Vagina (tissue), 2 donors: ENCODE measurements around the gene DPP10. TPM values are rescaled to one million over a fixed set of nuclear protein-coding genes. Genes with fewer than 3 reads are reported as not detected.

Experiments used
- DNase-seq, 2 donors: peaks; one replicate each; pipeline ENCODE4 v3.0.0-alpha.2; 2017; ENCODE audit errors: extremely low spot score in 2 of 2
- H3K27ac ChIP-seq: fragments of 200-600 bp; sonication (generic); one replicate; pipeline ENCODE4 v1.5.1; 2019
- H3K27me3 ChIP-seq: fragments of 200-600 bp; sonication (generic); one replicate; pipeline ENCODE4 v1.5.1; 2019
- H3K36me3 ChIP-seq, 2 donors: fragments of 200-600 bp; sonication (generic); one replicate each; pipeline ENCODE4 v1.5.1; 2017 to 2019
- H3K4me1 ChIP-seq: fragments of 200-600 bp; sonication (generic); one replicate; pipeline ENCODE4 v1.5.1; 2019
- H3K4me3 ChIP-seq, 2 donors: fragments of 200-600 bp; sonication (generic); 1 replicate in 1 of 2; 2 replicates in 1 of 2; pipeline ENCODE4 v1.5.1; 2016 to 2019
- H3K9me3 ChIP-seq: fragments of 200-600 bp; sonication (generic); one replicate; pipeline ENCODE4 v1.5.1; 2019
- CTCF ChIP-seq, 3 experiments: fragments of 450-650 bp in 2 of 3; fragments of 200-600 bp in 1 of 3; sonication (generic) in 1 of 3; IDR thresholded peaks; one replicate each; pipeline ENCODE4 v1.5.1; 2017 to 2019; ENCODE audit warnings: antibody characterized with exemption in 3 of 3, mild to moderate bottlenecking in 2 of 3, moderate library complexity in 2 of 3
- POLR2A ChIP-seq, 2 donors: fragments of 450-650 bp; IDR thresholded peaks; one replicate each; pipeline ENCODE4 v1.6.1; 2017; ENCODE audit warnings: antibody characterized with exemption in 2 of 2, mild to moderate bottlenecking in 2 of 2, moderate library complexity in 2 of 2
- POLR2AphosphoS5 ChIP-seq, 2 donors: sonication (generic); formaldehyde crosslinking; IDR thresholded peaks; one replicate each; pipeline ENCODE4 v1.9.0; 2017; ENCODE audit warnings: antibody characterized with exemption in 2 of 2, mild to moderate bottlenecking in 2 of 2, low read depth in 1 of 2; ENCODE audit not compliant: insufficient read depth in 1 of 2
- intact Hi-C: fragments of 100-400 bp; cut with DNase I; formaldehyde crosslinking; loops from one replicate; pipeline ENCODE4 v1.15.1; 2023
- total RNA-seq: library from RNA; depleted of rRNA; stranded (reverse); fragments of >200 nt; gene quantifications from one replicate; pipeline ENCODE4 v1.2.3, GENCODE V29; 2016

DPP10 gene
- total RNA-seq, 1 donor from 2014 or later, result not detected

DNA sequence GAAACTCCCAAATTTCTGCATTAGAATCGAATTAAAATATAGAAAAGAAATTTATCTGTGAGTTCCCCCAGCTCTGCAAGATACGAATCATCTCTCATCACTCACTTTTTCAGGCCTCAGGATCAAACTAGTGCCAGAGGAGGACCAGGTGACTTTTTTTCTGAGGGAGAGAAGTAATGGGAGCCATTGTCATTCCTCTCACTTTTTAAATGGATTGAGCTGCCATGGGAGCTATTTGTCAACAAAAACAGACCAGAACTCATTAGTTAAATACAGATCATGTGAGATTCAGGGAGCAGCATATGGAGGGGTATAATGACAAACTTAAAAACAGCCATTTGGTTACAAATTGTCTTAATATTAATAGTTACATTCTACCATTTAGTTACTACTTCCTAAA lies 594.4 kb downstream of the DPP10 start:
- intact Hi-C loops, result no loop called here
- H3K9me3 ChIP-seq, result no peaks in the 10 kb centered on the region
- H3K36me3 ChIP-seq, result no peaks in the 10 kb centered on the region
- H3K27me3 ChIP-seq, result no peaks in the 10 kb centered on the region
- no peaks in the 10 kb centered on the region for H3K4me1 ChIP-seq
- no peak overlapping the region for H3K4me3 ChIP-seq
- no peak for TF ChIP-seq POLR2A (IDR thresholded peaks at IDR 0.05)
- no peak for TF ChIP-seq CTCF (IDR thresholded peaks at IDR 0.05)
- no peak for DNase-seq
- no peak overlapping the region for H3K27ac ChIP-seq

- H3K36me3 ChIP-seq, result no peaks in the 10 kb centered on the region
- no peak for DNase-seq
- intact Hi-C loops, result no loop called here
- TF ChIP-seq CTCF (IDR thresholded peaks at IDR 0.05) (no peak), POLR2AphosphoS5 (IDR thresholded peaks at IDR 0.05; ENCODE audit: insufficient read depth in 1 of 2, low read depth in 1 of 2) (no peak), POLR2A (IDR thresholded peaks at IDR 0.05) (no peak)
- no peaks in the 10 kb centered on the region for H3K9me3 ChIP-seq
- H3K4me1 ChIP-seq, result no peaks in the 10 kb centered on the region
- H3K27me3 ChIP-seq, result no peaks in the 10 kb centered on the region
- H3K27ac ChIP-seq, result no peak overlapping the region
- no peak overlapping the region for H3K4me3 ChIP-seq
Observed at GRCh38 chr2:115057473-115057872, 615.0 kb downstream of the DPP10 start.

- H3K4me3 ChIP-seq, result no peak overlapping the region
- no peaks in the 10 kb centered on the region for H3K27me3 ChIP-seq
- TF ChIP-seq POLR2AphosphoS5 (IDR thresholded peaks at IDR 0.05; ENCODE audit: insufficient read depth in 1 of 2, low read depth in 1 of 2), result no peak
- TF ChIP-seq CTCF (IDR thresholded peaks at IDR 0.05), result no peak
- no peak for TF ChIP-seq POLR2A (IDR thresholded peaks at IDR 0.05)
- H3K27ac ChIP-seq, result no peak overlapping the region
- intact Hi-C loops, result no loop called here
- DNase-seq, result no peak
- no peaks in the 10 kb centered on the region for H3K9me3 ChIP-seq
- no peaks in the 10 kb centered on the region for H3K4me1 ChIP-seq
- H3K36me3 ChIP-seq, result no peaks in the 10 kb centered on the region
Observed at GRCh38 chr2:115070002-115070401, 627.6 kb downstream of the DPP10 start.

DNA sequence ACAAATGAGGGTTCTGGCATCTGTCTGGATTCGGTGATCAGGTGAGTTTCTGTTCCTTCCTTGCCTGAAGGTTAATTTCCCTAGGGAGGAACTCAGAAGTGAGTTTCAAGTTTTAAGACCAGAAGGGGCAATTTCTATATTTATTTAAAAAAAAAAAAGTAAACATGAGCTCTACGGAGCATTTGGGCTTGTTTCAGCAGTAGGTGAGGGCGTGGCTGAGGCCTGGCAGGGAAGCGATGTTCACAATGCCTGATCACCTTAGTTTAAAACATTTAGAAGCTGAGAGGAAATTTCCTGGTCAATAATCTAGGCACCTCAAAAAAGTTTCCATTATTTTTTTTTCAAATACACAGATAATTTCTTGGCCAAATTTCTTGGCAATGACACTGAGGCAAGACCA lies 629.1 kb downstream of the DPP10 start:
- intact Hi-C loops, result no loop called here
- Histone ChIP-seq H3K4me3 (no peak overlapping the region), H3K27me3 (no peaks in the 10 kb centered on the region), H3K27ac (no peak overlapping the region), H3K4me1 (no peaks in the 10 kb centered on the region), H3K9me3 (no peaks in the 10 kb centered on the region), H3K36me3 (no peaks in the 10 kb centered on the region)
- DNase-seq, result no peak
- TF ChIP-seq CTCF (IDR thresholded peaks at IDR 0.05), result no peak
- TF ChIP-seq POLR2A (IDR thresholded peaks at IDR 0.05), result no peak
- no peak for TF ChIP-seq POLR2AphosphoS5 (IDR thresholded peaks at IDR 0.05; ENCODE audit: insufficient read depth in 1 of 2, low read depth in 1 of 2)

GRCh38 chr2:115075800-115076199 lies 633.4 kb downstream of the DPP10 start:
- no peak for DNase-seq
- intact Hi-C loops, result no loop called here
- Histone ChIP-seq H3K4me1 (no peaks in the 10 kb centered on the region), H3K4me3 (no peak overlapping the region), H3K27ac (no peak overlapping the region), H3K9me3 (no peaks in the 10 kb centered on the region), H3K36me3 (no peaks in the 10 kb centered on the region), H3K27me3 (no peaks in the 10 kb centered on the region)
- TF ChIP-seq CTCF (IDR thresholded peaks at IDR 0.05), result no peak
- TF ChIP-seq POLR2A (IDR thresholded peaks at IDR 0.05), result no peak
- TF ChIP-seq POLR2AphosphoS5 (IDR thresholded peaks at IDR 0.05; ENCODE audit: insufficient read depth in 1 of 2, low read depth in 1 of 2), result no peak
